ENCODE measurements around the gene SH3RF1.

Gene SH3RF1

DNA sequence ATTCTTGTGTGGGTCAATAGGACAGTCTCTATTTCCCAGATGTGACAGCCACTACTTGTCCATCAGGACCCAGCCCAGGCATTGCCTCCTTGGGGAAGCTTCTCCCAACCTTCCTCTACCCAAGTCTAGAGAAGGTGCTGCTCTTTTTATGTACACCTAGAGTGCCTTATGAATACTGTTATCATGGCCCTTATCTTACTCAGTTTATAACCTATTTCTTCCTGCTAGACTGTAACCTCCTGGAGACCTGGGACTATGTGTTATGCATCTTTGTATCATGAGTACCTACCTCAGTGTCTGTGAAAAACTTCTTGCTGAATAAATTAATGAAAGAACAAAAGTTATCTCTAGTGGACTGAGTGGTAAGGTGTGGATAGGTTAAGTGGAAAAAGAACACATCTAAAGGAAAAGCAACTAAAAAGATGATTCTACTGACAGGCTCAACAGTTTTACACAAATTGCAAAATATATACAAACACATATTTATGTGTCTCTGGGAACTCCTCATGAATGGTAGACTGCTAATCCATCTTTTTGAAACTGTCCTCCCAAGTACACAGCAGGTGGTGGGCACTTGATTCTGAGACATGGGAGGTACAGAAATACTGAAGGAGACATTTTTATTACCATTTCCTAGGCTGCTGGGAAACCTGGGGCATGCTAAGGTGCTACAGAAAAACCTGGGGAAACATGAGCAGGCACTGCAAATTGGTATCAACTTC, 106.6 kb downstream of the SH3RF1 start:
- no peaks in the 10 kb centered on the region for H3F3A ChIP-seq (ENCODE audit: control insufficient read depth, insufficient read depth)
- H3K4me1 ChIP-seq (ENCODE audit: control insufficient read depth, low read length): no peaks in the 10 kb centered on the region
- H4K20me1 ChIP-seq (ENCODE audit: control insufficient read depth, insufficient read depth, low read depth, low read length): no peaks in the 10 kb centered on the region

DNA sequence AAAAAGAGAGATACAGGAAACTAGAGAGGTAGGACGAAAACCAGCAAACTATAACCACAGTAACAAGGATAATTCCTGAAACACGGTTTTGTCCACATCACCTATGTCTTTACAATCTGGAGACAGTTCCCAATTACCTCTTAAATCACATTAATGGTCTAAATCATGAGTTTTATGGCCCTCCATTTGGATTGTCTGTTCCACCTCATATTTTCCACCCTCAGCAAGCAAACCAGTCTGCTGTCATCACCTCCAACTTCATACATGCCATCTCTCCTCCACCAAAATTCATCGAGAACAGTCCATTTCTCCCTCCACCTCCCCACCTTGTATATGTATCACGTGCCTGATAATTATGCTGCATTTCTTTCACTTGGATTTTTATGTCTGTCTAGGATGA, 107.3 kb downstream of the SH3RF1 start:
- Histone ChIP-seq H3K9me2 (replicated peaks; ENCODE audit: control insufficient read depth, low read length) (no peaks in the 10 kb centered on the region; the same call in 1 of the 2 replicates), H3K27me3 (ENCODE audit: control insufficient read depth, low read length) (no peaks in the 10 kb centered on the region), H4K20me1 (ENCODE audit: control insufficient read depth, insufficient read depth, low read depth, low read length) (no peaks in the 10 kb centered on the region), H3K4me3 (ENCODE audit: low read length) (no peak overlapping the region), H3F3A (ENCODE audit: control insufficient read depth, insufficient read depth) (no peaks in the 10 kb centered on the region), H3K27ac (ENCODE audit: low read depth, low read length) (no peak overlapping the region), H3K4me1 (ENCODE audit: control insufficient read depth, low read length) (no peaks in the 10 kb centered on the region), H3K9me3 (ENCODE audit: control insufficient read depth, insufficient read depth, low read length) (no peaks in the 10 kb centered on the region), H3K36me3 (ENCODE audit: control insufficient read depth, low read length) (no peaks in the 10 kb centered on the region), H3K4me2 (ENCODE audit: low read length) (no peak overlapping the region), H3K79me2 (ENCODE audit: control insufficient read depth, low read length) (no peaks in the 10 kb centered on the region)
- TF ChIP-seq EZH2phosphoT487 (IDR thresholded peaks at IDR 0.05; ENCODE audit: borderline replicate concordance, low read length) (no peak), CTCF (IDR thresholded peaks at IDR 0.05; ENCODE audit: low read depth, low read length, poor library complexity, severe bottlenecking) (no peak)

More for the DNA sequence above, 106.6 kb downstream of the SH3RF1 start:
- Histone ChIP-seq H3K9me3 (ENCODE audit: control insufficient read depth, insufficient read depth, low read length) (no peaks in the 10 kb centered on the region), H3K27ac (ENCODE audit: low read depth, low read length) (no peak overlapping the region), H3K4me2 (ENCODE audit: low read length) (no peak overlapping the region), H3K27me3 (ENCODE audit: control insufficient read depth, low read length) (no peaks in the 10 kb centered on the region), H3K36me3 (ENCODE audit: control insufficient read depth, low read length) (no peaks in the 10 kb centered on the region), H3K4me3 (ENCODE audit: low read length) (no peak overlapping the region), H3K79me2 (ENCODE audit: control insufficient read depth, low read length) (no peaks in the 10 kb centered on the region), H3K9me2 (replicated peaks; ENCODE audit: control insufficient read depth, low read length) (no peaks in the 10 kb centered on the region; the same call in 1 of the 2 replicates)
- TF ChIP-seq CTCF (IDR thresholded peaks at IDR 0.05; ENCODE audit: low read depth, low read length, poor library complexity, severe bottlenecking): no peak
- TF ChIP-seq EZH2phosphoT487 (IDR thresholded peaks at IDR 0.05; ENCODE audit: borderline replicate concordance, low read length): no peak

- Histone ChIP-seq H3K79me2 (ENCODE audit: control insufficient read depth, low read length) (no peaks in the 10 kb centered on the region), H3K4me1 (ENCODE audit: control insufficient read depth, low read length) (no peaks in the 10 kb centered on the region), H3K27ac (ENCODE audit: low read depth, low read length) (no peak overlapping the region), H3K9me3 (ENCODE audit: control insufficient read depth, insufficient read depth, low read length) (no peaks in the 10 kb centered on the region), H3K4me3 (ENCODE audit: low read length) (no peak overlapping the region), H4K20me1 (ENCODE audit: control insufficient read depth, insufficient read depth, low read depth, low read length) (no peaks in the 10 kb centered on the region), H3F3A (ENCODE audit: control insufficient read depth, insufficient read depth) (no peaks in the 10 kb centered on the region), H3K9me2 (replicated peaks; ENCODE audit: control insufficient read depth, low read length) (no peaks in the 10 kb centered on the region; the same call in 1 of the 2 replicates), H3K4me2 (ENCODE audit: low read length) (no peak overlapping the region), H3K36me3 (ENCODE audit: control insufficient read depth, low read length) (no peaks in the 10 kb centered on the region), H3K27me3 (ENCODE audit: control insufficient read depth, low read length) (no peaks in the 10 kb centered on the region)
- TF ChIP-seq EZH2phosphoT487 (IDR thresholded peaks at IDR 0.05; ENCODE audit: borderline replicate concordance, low read length): no peak
- TF ChIP-seq CTCF (IDR thresholded peaks at IDR 0.05; ENCODE audit: low read depth, low read length, poor library complexity, severe bottlenecking): no peak
These were observed 109.9 kb downstream of the SH3RF1 start for GRCh38 chr4:169160825-169161224.

Measured in DOHH2 (cell line).